GM19043 (cell line): Measurements from ENCODE around the gene FGF3.

ENCODE experiments used
- ATAC-seq: cut with Tn5 transposase; IDR thresholded peaks from one replicate; pipeline ENCODE4 v1.9.1; 2021; ENCODE audit warnings: low read depth; ENCODE audit not compliant: unreplicated experiment

FGF3 gene

GRCh38 chr11:69825941-69826340, 6.7 kb upstream of the FGF3 start:
- ATAC-seq = no peak

GRCh38 chr11:69825037-69825834, 6.0 kb upstream of the FGF3 start:
- no peak for ATAC-seq

- ATAC-seq = no peak
These were observed 4.5 kb upstream of the FGF3 start for GRCh38 chr11:69823641-69824265.

GRCh38 chr11:69822676-69823494, 3.7 kb upstream of the FGF3 start:
- ATAC-seq = no peak

GRCh38 chr11:69821511-69822040, 2.4 kb upstream of the FGF3 start:
- ATAC-seq = no peak

- ATAC-seq = no peak
These were observed 1.2 kb upstream of the FGF3 start for GRCh38 chr11:69820441-69820840.

- ATAC-seq = no peak
These were observed 390 bp upstream of the FGF3 start for GRCh38 chr11:69819541-69820070.

- ATAC-seq = no peak
These were observed 999 bp downstream of the FGF3 start for GRCh38 chr11:69818231-69818602.

- ATAC-seq = no peak
These were observed 1.7 kb downstream of the FGF3 start for GRCh38 chr11:69817265-69818230.

GRCh38 chr11:69816671-69817070, 2.5 kb downstream of the FGF3 start:
- no peak for ATAC-seq

- ATAC-seq = no peak
These were observed 3.2 kb downstream of the FGF3 start for GRCh38 chr11:69815973-69816372.

- ATAC-seq = no peak
These were observed 4.3 kb downstream of the FGF3 start for GRCh38 chr11:69814902-69815301.

- ATAC-seq = no peak
These were observed 4.8 kb downstream of the FGF3 start for GRCh38 chr11:69814411-69814810.

- no peak for ATAC-seq
These were observed 5.4 kb downstream of the FGF3 start for GRCh38 chr11:69813839-69814238.

- no peak for ATAC-seq
These were observed 6.3 kb downstream of the FGF3 start for GRCh38 chr11:69812946-69813345.

GRCh38 chr11:69812256-69812655, 7.0 kb downstream of the FGF3 start:
- ATAC-seq = no peak

- ATAC-seq = no peak
These were observed 7.8 kb downstream of the FGF3 start for GRCh38 chr11:69811431-69811830.

- ATAC-seq = no peak
These were observed 8.7 kb downstream of the FGF3 start for GRCh38 chr11:69810289-69811118.

- ATAC-seq = no peak
These were observed 10.5 kb downstream of the FGF3 start for GRCh38 chr11:69808667-69809086.
